HG02852 (cell line): ENCODE results near the gene TBCD.
"Not testable (repeated sequence)": the region's sequence is repeated elsewhere in the genome, so short reads cannot be mapped to it uniquely, and the experiment has no call there.

Experiments used
- ATAC-seq: cut with Tn5 transposase; IDR thresholded peaks from one replicate; pipeline ENCODE4 v1.9.1; 2021; ENCODE audit warnings: mild to moderate bottlenecking, moderate library complexity; ENCODE audit not compliant: unreplicated experiment

Gene TBCD

GRCh38 chr17:82765371-82765770 is 13.5 kb downstream of the TBCD start:
- ATAC-seq = no peak

- no peak for ATAC-seq
Measured at GRCh38 chr17:82767041-82767754, 15.3 kb downstream of the TBCD start.

GRCh38 chr17:82769041-82769440 is 17.2 kb downstream of the TBCD start:
- ATAC-seq = no peak

- no peak for ATAC-seq
Measured at GRCh38 chr17:82772026-82772425, 20.2 kb downstream of the TBCD start.

- not testable (repeated sequence) for ATAC-seq
Measured at GRCh38 chr17:82774456-82774855, 22.6 kb downstream of the TBCD start.

- ATAC-seq = no peak
Measured at GRCh38 chr17:82775001-82775823, 23.3 kb downstream of the TBCD start.

- no peak for ATAC-seq
Measured at GRCh38 chr17:82776454-82776853, 24.6 kb downstream of the TBCD start.

GRCh38 chr17:82777778-82778375 is 26.0 kb downstream of the TBCD start:
- not testable (repeated sequence) for ATAC-seq

- ATAC-seq = no peak
Measured at GRCh38 chr17:82779541-82779940, 27.7 kb downstream of the TBCD start.

GRCh38 chr17:82780195-82780594 is 28.3 kb downstream of the TBCD start:
- ATAC-seq = no peak

GRCh38 chr17:82780971-82781893 is 29.4 kb downstream of the TBCD start:
- ATAC-seq = no peak

GRCh38 chr17:82781894-82782274 is 30.0 kb downstream of the TBCD start:
- ATAC-seq = no peak

GRCh38 chr17:82782657-82783207 is 30.9 kb downstream of the TBCD start:
- ATAC-seq = no peak

- ATAC-seq = no peak
Measured at GRCh38 chr17:82783498-82783897, 31.6 kb downstream of the TBCD start.

GRCh38 chr17:82785581-82785980 is 33.7 kb downstream of the TBCD start:
- not testable (repeated sequence) for ATAC-seq

- ATAC-seq = no peak
Measured at GRCh38 chr17:82786427-82786826, 34.6 kb downstream of the TBCD start.

GRCh38 chr17:82787081-82787848 is 35.4 kb downstream of the TBCD start:
- no peak for ATAC-seq

GRCh38 chr17:82788206-82789001 is 36.5 kb downstream of the TBCD start:
- no peak for ATAC-seq

GRCh38 chr17:82789051-82789592 is 37.3 kb downstream of the TBCD start:
- no peak for ATAC-seq
